ENCODE measurements around the gene CAPS.

GRCh38 chr19:5943045-5943444, 29.0 kb downstream of the CAPS start:
- no peak for TF ChIP-seq CTCF (IDR thresholded peaks at IDR 0.05)
- TF ChIP-seq EP300 (IDR thresholded peaks at IDR 0.05) = no peak
- no peak for TF ChIP-seq POLR2A (IDR thresholded peaks at IDR 0.05)
